H9 (cell line): ENCODE data around the gene RAB26. TPM values are rescaled to one million over a fixed set of nuclear protein-coding genes. Genes with fewer than 3 reads are reported as not detected.

Source experiments
- DNase-seq: peaks from one replicate; pipeline ENCODE4 v3.0.0-alpha.2; 2017
- H2AFZ ChIP-seq: one replicate; pipeline ENCODE4 v1.6.1; 2013; ENCODE audit warnings: mild to moderate bottlenecking, low read length, control low read depth, moderate library complexity
- H2AK5ac ChIP-seq: 2 replicates; pipeline ENCODE4 v1.6.1; 2013; ENCODE audit warnings: low read length, control low read depth, mixed read lengths; ENCODE audit not compliant: insufficient read length
- H2BK120ac ChIP-seq: one replicate; pipeline ENCODE4 v1.6.1; 2013; ENCODE audit warnings: low read depth, mild to moderate bottlenecking, low read length, control low read depth, inconsistent platforms; ENCODE audit not compliant: poor library complexity, severe bottlenecking
- H2BK12ac ChIP-seq: 2 replicates; pipeline ENCODE4 v1.6.1; 2013; ENCODE audit warnings: low read length, control low read depth, mixed read lengths, low read depth; ENCODE audit not compliant: insufficient read length
- H2BK15ac ChIP-seq: 2 replicates; pipeline ENCODE4 v1.6.1; 2013; ENCODE audit warnings: low read depth, low read length, control low read depth
- H2BK20ac ChIP-seq: one replicate; pipeline ENCODE4 v1.6.1; 2013; ENCODE audit warnings: low read depth, mild to moderate bottlenecking, low read length, control low read depth, inconsistent platforms; ENCODE audit not compliant: poor library complexity, severe bottlenecking
- H2BK5ac ChIP-seq: 2 replicates; pipeline ENCODE4 v1.6.1; 2013; ENCODE audit warnings: low read length, control low read depth, mixed read lengths; ENCODE audit not compliant: insufficient read length
- H3K14ac ChIP-seq: 2 replicates; pipeline ENCODE4 v1.6.1; 2013; ENCODE audit warnings: low read length, control low read depth; ENCODE audit not compliant: insufficient read depth
- H3K18ac ChIP-seq: 2 replicates; pipeline ENCODE4 v1.6.1; 2013; ENCODE audit warnings: low read depth, mild to moderate bottlenecking, mixed read lengths, low read length, control low read depth; ENCODE audit not compliant: insufficient read length
- H3K23ac ChIP-seq: 2 replicates; pipeline ENCODE4 v1.6.1; 2013; ENCODE audit warnings: low read length, control low read depth, mixed read lengths, low read depth; ENCODE audit not compliant: insufficient read length
- H3K23me2 ChIP-seq: 2 replicates; pipeline ENCODE4 v1.6.1; 2013; ENCODE audit warnings: low read depth, mild to moderate bottlenecking, mixed read lengths, low read length, control low read depth; ENCODE audit not compliant: insufficient read length, poor library complexity, severe bottlenecking
- H3K27ac ChIP-seq: 2 replicates; pipeline ENCODE4 v1.5.1; 2013; ENCODE audit warnings: low read length, control low read depth, mixed read lengths, low read depth; ENCODE audit not compliant: insufficient read length
- H3K27me3 ChIP-seq: 2 replicates; pipeline ENCODE4 v1.6.1; 2013; ENCODE audit warnings: low read length, control low read depth, inconsistent platforms; ENCODE audit not compliant: insufficient read depth
- H3K4ac ChIP-seq: 2 replicates; pipeline ENCODE4 v1.6.1; 2013; ENCODE audit warnings: low read depth, mild to moderate bottlenecking, control low read depth, inconsistent platforms, low read length, moderate library complexity
- H3K4me1 ChIP-seq: 2 replicates; pipeline ENCODE4 v1.6.1; 2013; ENCODE audit warnings: low read length, control low read depth, inconsistent platforms; ENCODE audit not compliant: insufficient read depth
- H3K4me2 ChIP-seq: 2 replicates; pipeline ENCODE4 v1.6.1; 2013; ENCODE audit warnings: low read length, control low read depth, mixed read lengths; ENCODE audit not compliant: insufficient read length, insufficient read depth
- H3K56ac ChIP-seq: 2 replicates; pipeline ENCODE4 v1.6.1; 2013; ENCODE audit warnings: low read depth, mild to moderate bottlenecking, mixed read lengths, low read length, control low read depth; ENCODE audit not compliant: insufficient read length
- H3K79me1 ChIP-seq: 2 replicates; pipeline ENCODE4 v1.6.1; 2013; ENCODE audit warnings: low read depth, mild to moderate bottlenecking, moderate library complexity, low read length, control low read depth, inconsistent platforms; ENCODE audit not compliant: insufficient read depth, poor library complexity, severe bottlenecking
- H3K79me2 ChIP-seq: 2 replicates; pipeline ENCODE4 v1.6.1; 2013; ENCODE audit warnings: low read length, control low read depth, inconsistent platforms; ENCODE audit not compliant: insufficient read depth
- H3K9ac ChIP-seq: 2 replicates; pipeline ENCODE4 v1.6.1; 2013; ENCODE audit warnings: low read length, control low read depth, mixed read lengths; ENCODE audit not compliant: insufficient read length; ENCODE audit errors: extremely low read depth
- H3K9me3 ChIP-seq: one replicate; pipeline ENCODE4 v1.6.1; 2013; ENCODE audit warnings: low read depth, low read length, inconsistent platforms; ENCODE audit not compliant: control insufficient read depth
- H3T11ph ChIP-seq: one replicate; pipeline ENCODE4 v1.6.1; 2013; ENCODE audit warnings: mild to moderate bottlenecking, low read length, control low read depth, inconsistent platforms
- H4K20me1 ChIP-seq: one replicate; pipeline ENCODE4 v1.6.1; 2013; ENCODE audit not compliant: control insufficient read depth, insufficient read length, insufficient read depth
- H4K5ac ChIP-seq: 2 replicates; pipeline ENCODE4 v1.6.1; 2013; ENCODE audit warnings: low read depth, mild to moderate bottlenecking, mixed read lengths, low read length, control low read depth; ENCODE audit not compliant: insufficient read length
- H4K8ac ChIP-seq: replicated peaks from 2 replicates; pipeline ENCODE4 v1.6.1; 2013; ENCODE audit warnings: low read length, control low read depth, mixed read lengths, low read depth; ENCODE audit not compliant: insufficient read length
- H4K91ac ChIP-seq: 2 replicates; pipeline ENCODE4 v1.6.1; 2013; ENCODE audit warnings: low read depth, mild to moderate bottlenecking, moderate library complexity, mixed read lengths, low read length, control low read depth; ENCODE audit not compliant: insufficient read length
- H3K27ac Mint-ChIP-seq, 3 experiments: 2 replicates in 2 of 3; 3 replicates in 1 of 3; pipeline ENCODE4 v1.8.0; 2020 to 2021; ENCODE audit warnings: mixed read lengths in 3 of 3, mild to moderate bottlenecking in 1 of 3, moderate library complexity in 1 of 3
- H3K27me3 Mint-ChIP-seq: 2 replicates; pipeline ENCODE4 v1.8.0; 2021; ENCODE audit warnings: low read depth, mild to moderate bottlenecking, moderate library complexity, mixed read lengths
- H3K36me3 Mint-ChIP-seq, 3 experiments: 2 replicates in 2 of 3; 3 replicates in 1 of 3; pipeline ENCODE4 v1.8.0; 2020 to 2021; ENCODE audit warnings: low read depth in 3 of 3, mixed read lengths in 3 of 3; ENCODE audit not compliant: insufficient read depth in 1 of 3
- H3K4me1 Mint-ChIP-seq, 2 experiments: 2 replicates each; pipeline ENCODE4 v1.8.0; 2020; ENCODE audit warnings: mixed read lengths in 2 of 2
- H3K4me3 Mint-ChIP-seq, 2 experiments: 2 replicates in 1 of 2; 3 replicates in 1 of 2; pipeline ENCODE4 v1.8.0; 2020 to 2021; ENCODE audit warnings: mild to moderate bottlenecking in 2 of 2, mixed read lengths in 2 of 2, moderate library complexity in 1 of 2
- H3K9me3 Mint-ChIP-seq, 2 experiments: 2 replicates in 1 of 2; 3 replicates in 1 of 2; pipeline ENCODE4 v1.8.0; 2020; ENCODE audit warnings: mild to moderate bottlenecking in 2 of 2, mixed read lengths in 2 of 2, moderate library complexity in 1 of 2
- WGBS: extraction: QIAGEN DNeasy Blood & Tissue Kit; methylation state at CpG from one replicate; pipeline ENCODE4 v1.1.7; 2013; ENCODE audit warnings: missing lambda C conversion rate, low lambda C conversion rate, mixed read lengths; ENCODE audit not compliant: insufficient read length; ENCODE audit errors: extremely low coverage; 5-methylcytosine and 5-hydroxymethylcytosine counted together
- total RNA-seq: library from RNA; stranded (reverse); gene quantifications from 2 replicates; pipeline ENCODE4 v1.2.1, GENCODE V29; 2021
- TF ChIP-seq, protein P1 (sequence below): fragments of 200-600 bp; sonication (generic); conservative IDR thresholded peaks from 3 replicates; pipeline ENCODE4 v1.8.0; 2021; ENCODE audit warnings: antibody characterized with exemption, mild to moderate bottlenecking

Gene RAB26
- total RNA-seq, 1 experiment from 2014 or later, result 2.4 TPM

DNA sequence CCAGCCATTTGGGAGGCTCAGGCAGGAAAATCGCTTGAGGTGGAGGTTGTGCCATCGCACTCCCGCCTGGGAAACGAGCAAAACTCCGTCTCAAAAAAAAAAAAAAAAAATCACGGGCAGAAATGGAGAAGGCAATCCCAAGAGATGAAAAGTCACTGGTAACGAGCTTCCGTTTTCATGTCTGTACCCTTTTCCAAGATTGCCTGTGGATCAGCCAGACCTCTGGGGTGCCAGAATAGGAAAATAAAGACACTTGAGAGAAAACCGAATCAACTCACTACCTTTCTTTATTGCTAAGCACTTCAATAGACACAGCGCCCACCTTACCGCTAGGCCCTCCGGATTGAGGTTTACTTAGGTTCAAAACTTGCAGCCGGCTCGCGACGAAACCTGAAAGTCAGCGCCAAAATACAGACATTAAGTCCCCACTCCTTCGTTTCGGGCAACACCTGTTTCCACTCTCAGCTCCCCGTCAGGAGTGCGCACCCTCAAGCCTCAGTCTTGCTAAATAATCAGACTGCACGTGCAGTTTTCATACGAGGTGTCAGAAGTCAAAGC is 6.2 kb downstream of the RAB26 start:
- Histone ChIP-seq H2BK12ac (no peak overlapping the region), H3K4me2 (peak overlapping the region; percentile 74), H3K56ac (no peak overlapping the region), H3K4ac (no peak overlapping the region), H2BK120ac (no peak overlapping the region), H4K91ac (no peak overlapping the region), H3K4me1 (peaks cover 3% of the 10 kb centered on the region; the same call in 1 of the 2 replicates), H2BK5ac (no peak overlapping the region), H3T11ph (no peak overlapping the region), H3K9ac (peak overlapping the region; percentile 98), H3K23ac (no peak overlapping the region), H2BK20ac (no peak overlapping the region), H3K14ac (peak overlapping the region; percentile 24), H4K20me1 (peaks cover 2% of the 10 kb centered on the region), H3K27me3 (no peaks in the 10 kb centered on the region), H3K18ac (peak overlapping the region; percentile 22), H3K27ac (peak overlapping the region; percentile 9), H3K79me1 (peaks cover 14% of the 10 kb centered on the region), H3K9me3 (no peaks in the 10 kb centered on the region), H3K79me2 (peaks cover 43% of the 10 kb centered on the region; the same call in 1 of the 2 replicates), H4K5ac (no peak overlapping the region), H3K23me2 (peaks cover 26% of the 10 kb centered on the region), H2AFZ (no peak overlapping the region), H2BK15ac (no peak overlapping the region), H2AK5ac (no peak overlapping the region), H4K8ac (no peak overlapping the region)
- TF ChIP-seq, protein P1, sequence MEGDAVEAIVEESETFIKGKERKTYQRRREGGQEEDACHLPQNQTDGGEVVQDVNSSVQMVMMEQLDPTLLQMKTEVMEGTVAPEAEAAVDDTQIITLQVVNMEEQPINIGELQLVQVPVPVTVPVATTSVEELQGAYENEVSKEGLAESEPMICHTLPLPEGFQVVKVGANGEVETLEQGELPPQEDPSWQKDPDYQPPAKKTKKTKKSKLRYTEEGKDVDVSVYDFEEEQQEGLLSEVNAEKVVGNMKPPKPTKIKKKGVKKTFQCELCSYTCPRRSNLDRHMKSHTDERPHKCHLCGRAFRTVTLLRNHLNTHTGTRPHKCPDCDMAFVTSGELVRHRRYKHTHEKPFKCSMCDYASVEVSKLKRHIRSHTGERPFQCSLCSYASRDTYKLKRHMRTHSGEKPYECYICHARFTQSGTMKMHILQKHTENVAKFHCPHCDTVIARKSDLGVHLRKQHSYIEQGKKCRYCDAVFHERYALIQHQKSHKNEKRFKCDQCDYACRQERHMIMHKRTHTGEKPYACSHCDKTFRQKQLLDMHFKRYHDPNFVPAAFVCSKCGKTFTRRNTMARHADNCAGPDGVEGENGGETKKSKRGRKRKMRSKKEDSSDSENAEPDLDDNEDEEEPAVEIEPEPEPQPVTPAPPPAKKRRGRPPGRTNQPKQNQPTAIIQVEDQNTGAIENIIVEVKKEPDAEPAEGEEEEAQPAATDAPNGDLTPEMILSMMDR, result no peak
- peak overlapping the region; percentile 91 to 97 (median 94); a peak in 6 of 7 replicates for H3K27ac Mint-ChIP-seq
- peaks cover 30 to 46% (median 43%) of the 10 kb centered on the region in 3 experiments for H3K36me3 Mint-ChIP-seq
- H3K4me1 Mint-ChIP-seq, result peaks cover 39 to 66% of the 10 kb centered on the region in 2 experiments
- H3K9me3 Mint-ChIP-seq, result peaks cover 0 to 9% of the 10 kb centered on the region in 2 experiments; a peak in 3 of 5 replicates
- no CpG with 5 or more reads among the region's 23 CpGs for WGBS
- H3K27me3 Mint-ChIP-seq, result no peaks in the 10 kb centered on the region; the same call in 1 of the 2 replicates
- DNase-seq, result no peak
- H3K4me3 Mint-ChIP-seq, result peak overlapping the region; percentile 97
